Tibial nerve (tissue), 3 donors: ENCODE measurements around the gene ISYNA1.

ENCODE experiments used
- CTCF ChIP-seq, 5 experiments: fragments of 200-600 bp in 3 of 5; fragments of 450-650 bp in 2 of 5; sonication (generic) in 3 of 5; IDR thresholded peaks; one replicate each; pipeline ENCODE4 v1.5.1; 2016 to 2019; ENCODE audit warnings: antibody characterized with exemption in 5 of 5, mild to moderate bottlenecking in 3 of 5, moderate library complexity in 2 of 5
- POLR2A ChIP-seq, 2 donors: fragments of 450-650 bp; IDR thresholded peaks; one replicate each; pipeline ENCODE4 v1.6.1; 2017; ENCODE audit warnings: antibody characterized with exemption in 2 of 2, mild to moderate bottlenecking in 2 of 2, moderate library complexity in 2 of 2

DNA sequence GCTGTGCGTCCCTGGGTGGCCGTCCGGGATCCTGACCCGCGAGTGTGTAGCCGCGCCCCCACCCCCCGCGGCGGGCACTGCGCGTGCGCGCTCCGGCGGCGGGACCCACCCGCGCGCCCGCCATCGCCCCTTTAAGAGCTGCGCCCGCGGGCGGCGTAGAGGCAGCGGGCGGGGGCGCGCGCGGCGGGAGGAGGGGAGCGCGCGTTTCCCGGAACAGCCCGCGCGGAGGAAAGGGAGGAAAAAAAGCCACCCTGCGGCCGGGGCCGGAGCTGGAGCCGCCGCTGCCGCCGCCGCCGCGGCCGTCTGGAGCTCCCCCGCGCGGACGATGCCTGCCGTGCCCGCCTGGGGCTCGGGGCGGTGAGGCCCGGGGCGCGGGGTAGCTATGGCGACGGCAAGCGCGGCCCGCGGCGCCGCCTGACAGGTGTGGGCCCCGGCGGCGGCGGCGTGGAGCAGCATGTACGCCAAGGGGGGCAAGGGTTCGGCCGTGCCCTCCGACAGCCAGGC, 18.7 kb downstream of the ISYNA1 start, which contains the start of gene SSBP4:
- peak in 4 of 5 experiments; percentile 32 to 87 (median 69) for TF ChIP-seq CTCF (IDR thresholded peaks at IDR 0.05)
- peak; percentile 61 to 64 for TF ChIP-seq POLR2A (IDR thresholded peaks at IDR 0.05)
